Endothelial cell of umbilical vein (primary cell): ENCODE measurements around the gene UVRAG.

Source experiments
- CTCF ChIP-seq, 2 donors: IDR thresholded peaks; 1 replicate in 1 of 2; 2 replicates in 1 of 2; pipeline ENCODE4 v1.5.1; 2011; ENCODE audit warnings: low read length in 2 of 2, mild to moderate bottlenecking in 2 of 2, moderate library complexity in 2 of 2, control low read depth in 1 of 2, inconsistent platforms in 1 of 2, low read depth in 1 of 2; ENCODE audit not compliant: insufficient read depth in 1 of 2; ENCODE audit errors: extremely low read depth in 1 of 2
- EZH2 ChIP-seq: IDR thresholded peaks from 2 replicates; pipeline ENCODE4 v1.6.1; 2012; ENCODE audit warnings: borderline replicate concordance, low read depth, mild to moderate bottlenecking, moderate library complexity, low read length, inconsistent platforms; ENCODE audit not compliant: severe bottlenecking
- FOS ChIP-seq: IDR thresholded peaks from 2 replicates; pipeline ENCODE4 v1.6.1; 2011; ENCODE audit warnings: mild to moderate bottlenecking, low read length, moderate library complexity, borderline replicate concordance; ENCODE audit not compliant: insufficient read depth
- GATA2 ChIP-seq: IDR thresholded peaks from 2 replicates; pipeline ENCODE4 v1.7.0; 2011; ENCODE audit warnings: low read depth, mild to moderate bottlenecking, moderate library complexity, mixed read lengths, low read length; ENCODE audit not compliant: insufficient read length, insufficient read depth
- JUN ChIP-seq: IDR thresholded peaks from 2 replicates; pipeline ENCODE4 v1.6.1; 2011; ENCODE audit warnings: borderline replicate concordance, low read depth; ENCODE audit not compliant: insufficient read length, insufficient read depth
- MAX ChIP-seq: IDR thresholded peaks from 2 replicates; pipeline ENCODE4 v1.6.1; 2011; ENCODE audit not compliant: insufficient read depth, insufficient read length
- MYC ChIP-seq: IDR thresholded peaks from one replicate; pipeline ENCODE4 v1.6.1; 2011; ENCODE audit warnings: mild to moderate bottlenecking, low read depth, low read length
- POLR2A ChIP-seq: IDR thresholded peaks from 2 replicates; pipeline ENCODE4 v1.6.1; 2012; ENCODE audit warnings: low read depth, mild to moderate bottlenecking, control low read depth, low read length
- POLR2AphosphoS5 ChIP-seq: IDR thresholded peaks from 2 replicates; pipeline ENCODE4 v1.6.1; 2012; ENCODE audit warnings: low read depth, mild to moderate bottlenecking, control low read depth, low read length, moderate library complexity; ENCODE audit not compliant: insufficient read depth

GRCh38 chr11:76134239-76134638 is 319.2 kb downstream of the UVRAG start:
- TF ChIP-seq POLR2A (no peak), MAX (no peak), POLR2AphosphoS5 (no peak), EZH2 (no peak), CTCF (IDR thresholded peaks at IDR 0.05; ENCODE audit: extremely low read depth in 1 of 2, insufficient read depth in 1 of 2, low read depth in 1 of 2, low read length in 2 of 2) (no peak), MYC (no peak), JUN (no peak), FOS (no peak), GATA2 (no peak)
